NCI-H774 (cell line): ENCODE measurements around the gene TGM1.

Experiments used
- DNase-seq: peaks from one replicate; lab custom pipeline; 2025; lab: John Stamatoyannopoulos, UW

TGM1 gene

GRCh38 chr14:24262821-24263733 is at the start of gene TGM1:
Gene TGM1, minus strand, starts transcription at chr14:24263177. Its CDS starts 825 bp downstream, at chr14:24262352.
- DNase-seq, result no peak

GRCh38 chr14:24311837-24312615 is 49.0 kb upstream of the TGM1 start:
- DNase-seq, result no peak

GRCh38 chr14:24310646-24311604 is 47.9 kb upstream of the TGM1 start, which contains the start of gene LTB4R:
Gene LTB4R, plus strand, starts transcription at chr14:24311502. Its CDS starts 4,150 bp downstream, at chr14:24315652.
- DNase-seq, result no peak

- no peak for DNase-seq
These were observed 47.3 kb upstream of the TGM1 start for GRCh38 chr14:24310265-24310645.

- DNase-seq, result no peak
These were observed 46.7 kb upstream of the TGM1 start, which contains the start of gene LTB4R2 for GRCh38 chr14:24309538-24310264. Gene LTB4R2, plus strand, starts transcription at chr14:24310140. Its CDS starts 525 bp downstream, at chr14:24310665.

- no peak for DNase-seq
These were observed 45.6 kb upstream of the TGM1 start for GRCh38 chr14:24308342-24309124.

- DNase-seq, result peak; percentile 2
These were observed 44.8 kb upstream of the TGM1 start, which contains the start of gene CIDEB for GRCh38 chr14:24307575-24308341. Gene CIDEB, minus strand, starts transcription at chr14:24307977. Its CDS starts 119 bp downstream, at chr14:24307858.

GRCh38 chr14:24307156-24307574 is 44.2 kb upstream of the TGM1 start:
- no peak for DNase-seq

- no peak for DNase-seq
These were observed 41.0 kb upstream of the TGM1 start for GRCh38 chr14:24304019-24304387.

GRCh38 chr14:24300326-24300980 is 37.5 kb upstream of the TGM1 start:
- no peak for DNase-seq

GRCh38 chr14:24299255-24300191 is 36.5 kb upstream of the TGM1 start, which contains the start of the genes DHRS1 and NOP9:
Gene DHRS1, minus strand, starts transcription at chr14:24299780. Its CDS starts 674 bp downstream, at chr14:24299106.
Gene NOP9, plus strand, starts transcription at chr14:24299850. Its CDS starts 105 bp downstream, at chr14:24299955.
- DNase-seq, result peak; percentile 87

GRCh38 chr14:24298892-24299254 is 35.9 kb upstream of the TGM1 start:
- DNase-seq, result no peak

- DNase-seq, result no peak
These were observed 34.4 kb upstream of the TGM1 start for GRCh38 chr14:24297190-24297964.

- peak; percentile 12 for DNase-seq
These were observed 33.6 kb upstream of the TGM1 start for GRCh38 chr14:24296341-24297157.

- DNase-seq, result no peak
These were observed 30.5 kb upstream of the TGM1 start for GRCh38 chr14:24293525-24293924.
